ENCODE results near the gene RANGRF. TPM values are rescaled to one million over a fixed set of nuclear protein-coding genes. Genes with fewer than 3 reads are reported as not detected.

RANGRF gene
- polyA plus RNA-seq (2013, experiment 1 of 2), result 44.4 TPM
- 45.9 TPM for polyA plus RNA-seq (2013, experiment 2 of 2)

- H3K4ac ChIP-seq (ENCODE audit: low read depth in 1 of 2, low read length in 2 of 2), result peak within 1 kb of the TSS; percentile 46 to 97
- peak within 1 kb of the TSS in 1 of 2 experiments; percentile 86 for H3K14ac ChIP-seq (ENCODE audit: low read length in 2 of 2)
- peak within 1 kb of the TSS; percentile 99 for H2AFZ ChIP-seq (ENCODE audit: low read depth, low read length)
- peak within 1 kb of the TSS; percentile 85 to 93 for H3K18ac ChIP-seq (ENCODE audit: low read depth in 1 of 2, low read length in 2 of 2)
- peak within 1 kb of the TSS; percentile 83 to 86 for H3K4me3 ChIP-seq (ENCODE audit: insufficient read depth in 1 of 2, low read depth in 1 of 2, low read length in 2 of 2)
- peak; percentile 86 for DNase-seq
- under 1% methylated on average over 52 of the region's 53 CpGs for WGBS
- no peak within 1 kb of the TSS for H2AK5ac ChIP-seq (ENCODE audit: low read length, severe bottlenecking)
- peak within 1 kb of the TSS; percentile 77 for H2BK5ac ChIP-seq (ENCODE audit: low read depth, low read length, poor library complexity, severe bottlenecking)
- peak within 1 kb of the TSS; percentile 91 for H4K91ac ChIP-seq (ENCODE audit: low read length)
- peaks cover 0 to 9% of the 10 kb centered on the region in 2 experiments for H3K36me3 ChIP-seq (ENCODE audit: control insufficient read depth in 1 of 2, insufficient read depth in 2 of 2, low read depth in 1 of 2, low read length in 2 of 2)
- H3K9ac ChIP-seq (ENCODE audit: low read length), result peak within 1 kb of the TSS; percentile 94
- peak within 1 kb of the TSS in 1 of 2 experiments; percentile 34 for H2BK12ac ChIP-seq (ENCODE audit: low read length in 2 of 2)
- H3K9me3 ChIP-seq (ENCODE audit: control insufficient read depth, low read length), result no peaks in the 10 kb centered on the region
- peak within 1 kb of the TSS; percentile 87 for H4K8ac ChIP-seq (ENCODE audit: low read length)
- H3K4me2 ChIP-seq (ENCODE audit: low read length, poor library complexity, severe bottlenecking), result peak within 1 kb of the TSS; percentile 84
- peak within 1 kb of the TSS; percentile 68 for H2BK15ac ChIP-seq (ENCODE audit: low read depth, poor library complexity, severe bottlenecking)
- H3K23ac ChIP-seq (ENCODE audit: low read length in 2 of 2), result peak within 1 kb of the TSS in 1 of 2 experiments; percentile 32
- H3K4me1 ChIP-seq (ENCODE audit: control insufficient read depth, insufficient read depth, low read depth, low read length), result peaks cover 10% of the 10 kb centered on the region
- peak within 1 kb of the TSS; percentile 88 for H3K27ac ChIP-seq (ENCODE audit: low read length, poor library complexity, severe bottlenecking)
- H2BK120ac ChIP-seq (ENCODE audit: low read depth, low read length), result peak within 1 kb of the TSS; percentile 50
- H3K79me1 ChIP-seq (replicated peaks; ENCODE audit: low read length, poor library complexity, severe bottlenecking), result peaks cover 17% of the 10 kb centered on the region
- H3K27me3 ChIP-seq (ENCODE audit: control insufficient read depth in 1 of 2, insufficient read depth in 1 of 2, low read length in 2 of 2), result no peaks in the 10 kb centered on the region
These were observed at the start of gene RANGRF for GRCh38 chr17:8288336-8289102. RANGRF (plus strand) TSS chr17:8288670; CDS start chr17:8288789, 119 bp downstream.

GRCh38 chr17:8243827-8244226 is 44.6 kb upstream of the RANGRF start:
- no peak overlapping the region for H2BK5ac ChIP-seq (ENCODE audit: low read depth, low read length, poor library complexity, severe bottlenecking)

GRCh38 chr17:8244768-8245167 is 43.7 kb upstream of the RANGRF start:
- H3K4ac ChIP-seq (ENCODE audit: low read depth in 1 of 2, low read length in 2 of 2), result no peak overlapping the region
- no peak overlapping the region for H2AK5ac ChIP-seq (ENCODE audit: low read length, severe bottlenecking)
- H3K18ac ChIP-seq (ENCODE audit: low read depth in 1 of 2, low read length in 2 of 2), result no peak overlapping the region
- no peak overlapping the region for H4K8ac ChIP-seq (ENCODE audit: low read length)
- H3K27me3 ChIP-seq (ENCODE audit: control insufficient read depth in 1 of 2, insufficient read depth in 1 of 2, low read length in 2 of 2), result no peaks in the 10 kb centered on the region
- H3K14ac ChIP-seq (ENCODE audit: low read length in 2 of 2), result no peak overlapping the region
- 93% methylated on average over 5 of the region's 8 CpGs for WGBS
- no peak overlapping the region for H2BK15ac ChIP-seq (ENCODE audit: low read depth, poor library complexity, severe bottlenecking)
- H2AFZ ChIP-seq (ENCODE audit: low read depth, low read length), result no peak overlapping the region
- no peak overlapping the region for H3K23ac ChIP-seq (ENCODE audit: low read length in 2 of 2)
- H3K9ac ChIP-seq (ENCODE audit: low read length), result no peak overlapping the region
- no peak overlapping the region for H2BK5ac ChIP-seq (ENCODE audit: low read depth, low read length, poor library complexity, severe bottlenecking)
- H2BK12ac ChIP-seq (ENCODE audit: low read length in 2 of 2), result no peak overlapping the region
- no peak overlapping the region for H2BK120ac ChIP-seq (ENCODE audit: low read depth, low read length)
- H3K9me3 ChIP-seq (ENCODE audit: control insufficient read depth, low read length), result no peaks in the 10 kb centered on the region
- no peak for DNase-seq
- H3K27ac ChIP-seq (ENCODE audit: low read length, poor library complexity, severe bottlenecking), result no peak overlapping the region
- H3K4me1 ChIP-seq (ENCODE audit: control insufficient read depth, insufficient read depth, low read depth, low read length), result peaks cover 5% of the 10 kb centered on the region
- H3K79me1 ChIP-seq (replicated peaks; ENCODE audit: low read length, poor library complexity, severe bottlenecking), result peaks cover 24% of the 10 kb centered on the region
- no peak overlapping the region for H3K4me3 ChIP-seq (ENCODE audit: insufficient read depth in 1 of 2, low read depth in 1 of 2, low read length in 2 of 2)
- H3K4me2 ChIP-seq (ENCODE audit: low read length, poor library complexity, severe bottlenecking), result no peak overlapping the region
- peaks cover 0 to 16% of the 10 kb centered on the region in 2 experiments for H3K36me3 ChIP-seq (ENCODE audit: control insufficient read depth in 1 of 2, insufficient read depth in 2 of 2, low read depth in 1 of 2, low read length in 2 of 2)
- no peak overlapping the region for H4K91ac ChIP-seq (ENCODE audit: low read length)

More at GRCh38 chr17:8243827-8244226, 44.6 kb upstream of the RANGRF start:
- H3K27ac ChIP-seq (ENCODE audit: low read length, poor library complexity, severe bottlenecking), result no peak overlapping the region
- no peak overlapping the region for H4K8ac ChIP-seq (ENCODE audit: low read length)
- H3K14ac ChIP-seq (ENCODE audit: low read length in 2 of 2), result no peak overlapping the region
- H3K4me3 ChIP-seq (ENCODE audit: insufficient read depth in 1 of 2, low read depth in 1 of 2, low read length in 2 of 2), result no peak overlapping the region
- H3K4me1 ChIP-seq (ENCODE audit: control insufficient read depth, insufficient read depth, low read depth, low read length), result peaks cover 5% of the 10 kb centered on the region
- H3K9me3 ChIP-seq (ENCODE audit: control insufficient read depth, low read length), result no peaks in the 10 kb centered on the region
- H3K79me1 ChIP-seq (replicated peaks; ENCODE audit: low read length, poor library complexity, severe bottlenecking), result peaks cover 21% of the 10 kb centered on the region
- DNase-seq, result no peak
- no peak overlapping the region for H3K4me2 ChIP-seq (ENCODE audit: low read length, poor library complexity, severe bottlenecking)
- H3K23ac ChIP-seq (ENCODE audit: low read length in 2 of 2), result no peak overlapping the region
- no peak overlapping the region for H3K18ac ChIP-seq (ENCODE audit: low read depth in 1 of 2, low read length in 2 of 2)
- no peak overlapping the region for H2AFZ ChIP-seq (ENCODE audit: low read depth, low read length)
- peaks cover 0 to 23% of the 10 kb centered on the region in 2 experiments for H3K36me3 ChIP-seq (ENCODE audit: control insufficient read depth in 1 of 2, insufficient read depth in 2 of 2, low read depth in 1 of 2, low read length in 2 of 2)
- H2AK5ac ChIP-seq (ENCODE audit: low read length, severe bottlenecking), result no peak overlapping the region
- H2BK12ac ChIP-seq (ENCODE audit: low read length in 2 of 2), result no peak overlapping the region
- H2BK15ac ChIP-seq (ENCODE audit: low read depth, poor library complexity, severe bottlenecking), result no peak overlapping the region
- H4K91ac ChIP-seq (ENCODE audit: low read length), result no peak overlapping the region
- WGBS, result 94% methylated on average over 5 of the region's 5 CpGs
- no peak overlapping the region for H3K9ac ChIP-seq (ENCODE audit: low read length)
- H3K4ac ChIP-seq (ENCODE audit: low read depth in 1 of 2, low read length in 2 of 2), result no peak overlapping the region
- H3K27me3 ChIP-seq (ENCODE audit: control insufficient read depth in 1 of 2, insufficient read depth in 1 of 2, low read length in 2 of 2), result no peaks in the 10 kb centered on the region
- H2BK120ac ChIP-seq (ENCODE audit: low read depth, low read length), result no peak overlapping the region

All from mesenchymal stem cell (in vitro differentiated cells and primary cell).